HepG2 (cell line): ENCODE results near the gene MOSPD2. TPM values are rescaled to one million over a fixed set of nuclear protein-coding genes. Genes with fewer than 3 reads are reported as not detected.

Experiments
- AGO2 ChIP-seq: fragments of 200-400 bp; formaldehyde crosslinking; optimal IDR thresholded peaks from 2 replicates; pipeline ENCODE3; 2017; ENCODE audit warnings: mild to moderate bottlenecking, low read depth, low read length, moderate library complexity
- BCL6 ChIP-seq: IDR thresholded peaks from 2 replicates; pipeline ENCODE4 v1.6.1; 2016; ENCODE audit warnings: missing genetic modification reagents, missing compliant biosample characterization
- HDAC2 ChIP-seq: sonication (generic); formaldehyde crosslinking; IDR thresholded peaks from 2 replicates; pipeline ENCODE4 v1.4.0; 2020; ENCODE audit warnings: missing genetic modification reagents
- KDM1A ChIP-seq: IDR thresholded peaks from 2 replicates; pipeline ENCODE4 v1.6.1; 2016; ENCODE audit warnings: missing compliant biosample characterization
- MIER2 ChIP-seq: IDR thresholded peaks from 2 replicates; pipeline ENCODE4 v1.6.1; 2016; ENCODE audit warnings: missing biosample characterization, missing genetic modification reagents
- NR0B2 ChIP-seq: sonication (generic); formaldehyde crosslinking; IDR thresholded peaks from 2 replicates; pipeline ENCODE4 v1.4.0; 2020; ENCODE audit warnings: mild to moderate bottlenecking, missing genetic modification reagents
- POLR2G ChIP-seq: fragments of 200-400 bp; formaldehyde crosslinking; IDR thresholded peaks from 2 replicates; pipeline ENCODE4 v1.6.1; 2018; ENCODE audit warnings: mild to moderate bottlenecking, low read depth, low read length, moderate library complexity
- SMARCC2 ChIP-seq: fragments of 450-650 bp; IDR thresholded peaks from 2 replicates; pipeline ENCODE4 v1.6.1; 2017; ENCODE audit warnings: antibody characterized with exemption, mild to moderate bottlenecking
- SYNCRIP ChIP-seq: fragments of 200-400 bp; formaldehyde crosslinking; IDR thresholded peaks from 2 replicates; pipeline ENCODE4 v1.6.1; 2018; ENCODE audit warnings: mild to moderate bottlenecking, low read depth, low read length; ENCODE audit not compliant: insufficient read depth
- TBP ChIP-seq: sonication (generic); formaldehyde crosslinking; IDR thresholded peaks from 2 replicates; pipeline ENCODE4 v1.5.0; 2020; ENCODE audit warnings: missing genetic modification reagents
- TRIM22 ChIP-seq: fragments of 450-650 bp; IDR thresholded peaks from 2 replicates; pipeline ENCODE4 v1.6.1; 2017
- ZBTB21 ChIP-seq: sonication (generic); formaldehyde crosslinking; IDR thresholded peaks from 2 replicates; pipeline ENCODE4 v1.4.0; 2020; ENCODE audit warnings: missing genetic modification reagents
- ZHX2 ChIP-seq, 2 experiments: sonication (generic) in 1 of 2; formaldehyde crosslinking in 1 of 2; IDR thresholded peaks; 2 replicates each; pipeline versions ENCODE4 v1.6.1 to v1.9.0; 2014 to 2022; ENCODE audit warnings: antibody characterized with exemption in 1 of 2, borderline replicate concordance in 1 of 2, inconsistent platforms in 1 of 2, low read depth in 1 of 2, missing genetic modification reagents in 1 of 2
- ZNF101 ChIP-seq: sonication (generic); formaldehyde crosslinking; IDR thresholded peaks from 2 replicates; pipeline ENCODE4 v1.4.0; 2020; ENCODE audit warnings: mild to moderate bottlenecking, low read depth, missing genetic modification reagents, borderline replicate concordance
- ZNF281 ChIP-seq: sonication (generic); formaldehyde crosslinking; IDR thresholded peaks from 2 replicates; pipeline ENCODE4 v1.4.0; 2020; ENCODE audit warnings: missing genetic modification reagents, borderline replicate concordance
- ZNF577 ChIP-seq: sonication (generic); formaldehyde crosslinking; IDR thresholded peaks from 2 replicates; pipeline ENCODE4 v1.4.0; 2020; ENCODE audit warnings: mild to moderate bottlenecking, low read depth, missing genetic modification reagents, borderline replicate concordance
- ZNF784 ChIP-seq: sonication (generic); formaldehyde crosslinking; IDR thresholded peaks from 2 replicates; pipeline ENCODE4 v1.5.1; 2020; ENCODE audit warnings: missing genetic modification reagents, mild to moderate bottlenecking, borderline replicate concordance
- polyA plus RNA-seq, 8 experiments: library from polyadenylated mRNA; depleted of rRNA in 3 of 8; stranded (reverse) in 7 of 8; unstranded in 1 of 8; fragments of >200 nt; fragmentation: Illumina TruSeq in 4 of 8; extraction: Trizol in 4 of 8; gene quantifications; 2 replicates each; pipeline versions ENCODE4 v1.2.1 to v1.2.3, GENCODE V29; 2011 to 2016; ENCODE audit warnings: low read depth in 4 of 8, missing spikeins in 1 of 8, mixed read lengths in 1 of 8; ENCODE audit not compliant: insufficient read depth in 1 of 8
- total RNA-seq, 5 experiments: library from RNA; depleted of rRNA; stranded (reverse); fragments of >200 nt; fragmentation: Illumina TruSeq; extraction: Trizol; gene quantifications; 2 replicates each; pipeline ENCODE4 v1.2.3, GENCODE V29; 2016; ENCODE audit warnings: low read depth in 1 of 5

MOSPD2 gene
- total and polyA plus RNA-seq, 2 of the 13 experiments (the other 11 are each of a cell fraction or from before 2014, with no cell fraction given), result 4.8 to 7.0 TPM

GRCh38 chrX:14872851-14873675, at the start of gene MOSPD2, which contains the start of gene FANCB (continued):
- TF ChIP-seq ZHX2 (IDR thresholded peaks at IDR 0.05; ENCODE audit: low read depth), result no peak
- no peak for TF ChIP-seq ZHX2 (CRISPR knock-in tag; IDR thresholded peaks at IDR 0.05; ENCODE audit: borderline replicate concordance)
- no peak for TF ChIP-seq ZNF784 (CRISPR knock-in tag)
- TF ChIP-seq NR0B2 (CRISPR knock-in tag), result no peak
- TF ChIP-seq ZNF101 (CRISPR knock-in tag), result no peak
- no peak for TF ChIP-seq SYNCRIP
- TF ChIP-seq ZBTB21, result no peak
- TF ChIP-seq ZNF577 (CRISPR knock-in tag), result no peak
- TF ChIP-seq AGO2, result no peak
- no peak for TF ChIP-seq MIER2
- TF ChIP-seq TRIM22, result no peak
- TF ChIP-seq HDAC2 (CRISPR knock-in tag), result peak; percentile 48; the same call in 1 of the 2 replicates
- no peak for TF ChIP-seq TBP (CRISPR knock-in tag)
- TF ChIP-seq ZNF281 (CRISPR knock-in tag), result no peak
- TF ChIP-seq KDM1A (CRISPR knock-in tag), result no peak
- peak; percentile 40; the same call in 1 of the 2 replicates for TF ChIP-seq POLR2G
- no peak for TF ChIP-seq SMARCC2
- TF ChIP-seq BCL6 (CRISPR knock-in tag), result no peak
